Kidney (tissue), 14 donors: Measurements from ENCODE around the gene EOLA2. TPM values are rescaled to one million over a fixed set of nuclear protein-coding genes. Genes with fewer than 3 reads are reported as not detected.

Experiments
- DNase-seq, 5 donors: peaks; one replicate each; pipeline ENCODE4 v3.0.0-alpha.2; 2013 to 2020
- FAIRE-seq: peaks from 2 replicates; lab custom pipeline; 2012; peaks lifted over from hg19 to GRCh38; lab: Jason Lieb, UNC
- H3K27ac ChIP-seq, 2 donors: one replicate each; pipeline ENCODE4 v1.7.0; 2013; ENCODE audit warnings: low read depth in 2 of 2, low read length in 2 of 2, inconsistent platforms in 1 of 2
- H3K27me3 ChIP-seq: one replicate; pipeline ENCODE4 v1.7.1; 2013; ENCODE audit warnings: low read length, inconsistent platforms; ENCODE audit not compliant: control insufficient read depth, insufficient read depth
- H3K36me3 ChIP-seq, 3 donors: one replicate each; pipeline versions ENCODE4 v1.7.0 to v1.7.1; 2013; ENCODE audit warnings: low read length in 3 of 3, control low read depth in 1 of 3, inconsistent platforms in 1 of 3; ENCODE audit not compliant: insufficient read depth in 3 of 3, control insufficient read depth in 2 of 3
- H3K4me1 ChIP-seq, 3 donors: one replicate each; pipeline versions ENCODE4 v1.7.0 to v1.7.1; 2013; ENCODE audit warnings: low read length in 3 of 3, inconsistent platforms in 1 of 3, low read depth in 1 of 3; ENCODE audit not compliant: control insufficient read depth in 2 of 3, insufficient read depth in 2 of 3
- H3K4me3 ChIP-seq, 3 donors: one replicate each; pipeline versions ENCODE4 v1.7.0 to v1.8.1; 2013; ENCODE audit warnings: low read length in 3 of 3, control low read depth in 1 of 3, inconsistent platforms in 1 of 3
- H3K9ac ChIP-seq, 3 donors: one replicate each; pipeline versions ENCODE4 v1.7.0 to v1.7.1; 2013; ENCODE audit warnings: low read length in 3 of 3, control low read depth in 1 of 3, inconsistent platforms in 1 of 3
- H3K9me3 ChIP-seq, 3 donors: one replicate each; pipeline versions ENCODE4 v1.7.0 to v1.7.1; 2013; ENCODE audit warnings: low read length in 3 of 3, control low read depth in 1 of 3, inconsistent platforms in 1 of 3; ENCODE audit not compliant: control insufficient read depth in 2 of 3, insufficient read depth in 1 of 3
- intact Hi-C: fragments of 100-400 bp; cut with DNase I; formaldehyde crosslinking; loops from one replicate; pipeline ENCODE4 v1.11.1; 2022
- polyA plus RNA-seq: library from polyadenylated mRNA; stranded (reverse); fragments of 350-450 nt; fragmentation: Illumina TruSeq; extraction: RNeasy Lipid Tissue Mini Kit (QIAGEN cat#74804); gene quantifications from one replicate; pipeline ENCODE4 v1.2.3, GENCODE V29; 2014; ENCODE audit warnings: low read depth, low replicate concordance; ENCODE audit not compliant: insufficient read depth
- total RNA-seq: library from RNA; stranded (reverse); fragmentation: NEBNext Ultra II Directional; extraction: Animal tissue kit (Norgen Biotek cat#: 25700); gene quantifications from one replicate; pipeline ENCODE4 v1.2.1, GENCODE V29; 2021
- TF ChIP-seq, protein P1 (sequence below): IDR thresholded peaks from 3 replicates; pipeline ENCODE4 v1.5.1; 2012; ENCODE audit warnings: mild to moderate bottlenecking, moderate library complexity, borderline replicate concordance; ENCODE audit not compliant: insufficient read depth; ENCODE audit errors: extremely low read depth
- donor health status: control.
- donor health status: control.
- donor health status: control.
- donor health status: control.
- donor health status: control.
- donor health status: DM: yes; HTN: yes; CAD: no.
- donor health status: Normal renal cell carcinoma (clear cell type).

The EOLA2 gene
- total and polyA plus RNA-seq, 2 donors from 2014 or later: 30.3 to 33.7 TPM

- TF ChIP-seq, protein P1, sequence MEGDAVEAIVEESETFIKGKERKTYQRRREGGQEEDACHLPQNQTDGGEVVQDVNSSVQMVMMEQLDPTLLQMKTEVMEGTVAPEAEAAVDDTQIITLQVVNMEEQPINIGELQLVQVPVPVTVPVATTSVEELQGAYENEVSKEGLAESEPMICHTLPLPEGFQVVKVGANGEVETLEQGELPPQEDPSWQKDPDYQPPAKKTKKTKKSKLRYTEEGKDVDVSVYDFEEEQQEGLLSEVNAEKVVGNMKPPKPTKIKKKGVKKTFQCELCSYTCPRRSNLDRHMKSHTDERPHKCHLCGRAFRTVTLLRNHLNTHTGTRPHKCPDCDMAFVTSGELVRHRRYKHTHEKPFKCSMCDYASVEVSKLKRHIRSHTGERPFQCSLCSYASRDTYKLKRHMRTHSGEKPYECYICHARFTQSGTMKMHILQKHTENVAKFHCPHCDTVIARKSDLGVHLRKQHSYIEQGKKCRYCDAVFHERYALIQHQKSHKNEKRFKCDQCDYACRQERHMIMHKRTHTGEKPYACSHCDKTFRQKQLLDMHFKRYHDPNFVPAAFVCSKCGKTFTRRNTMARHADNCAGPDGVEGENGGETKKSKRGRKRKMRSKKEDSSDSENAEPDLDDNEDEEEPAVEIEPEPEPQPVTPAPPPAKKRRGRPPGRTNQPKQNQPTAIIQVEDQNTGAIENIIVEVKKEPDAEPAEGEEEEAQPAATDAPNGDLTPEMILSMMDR: no peak
- H3K9me3 ChIP-seq: no peaks in the 10 kb centered on the region
Measured at GRCh38 chrX:149908727-149909126, 29.6 kb downstream of the EOLA2 start.

DNA sequence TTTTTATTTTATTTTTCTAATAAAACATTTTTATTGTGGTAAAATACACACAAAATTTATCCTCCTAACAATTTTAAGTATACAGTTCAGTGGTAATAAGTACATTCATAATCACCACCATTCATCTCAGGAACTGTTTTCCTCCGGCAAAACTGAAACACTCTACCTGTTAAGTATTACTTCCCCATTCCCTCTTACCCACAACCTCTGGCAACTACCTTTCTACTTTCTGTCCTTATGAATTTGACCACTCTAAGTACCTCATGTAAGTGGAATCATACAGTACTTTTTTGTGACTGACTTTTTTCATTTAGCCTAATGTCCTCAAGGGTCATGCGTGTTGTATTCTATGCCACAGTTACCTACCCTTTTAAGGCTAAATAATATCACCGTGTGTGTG is 30.0 kb downstream of the EOLA2 start:
- FAIRE-seq: no peak
- intact Hi-C loops: no loop called here
- Histone ChIP-seq H3K27me3 (no peaks in the 10 kb centered on the region), H3K9me3 (no peaks in the 10 kb centered on the region), H3K36me3 (no peaks in the 10 kb centered on the region), H3K9ac (no peak overlapping the region), H3K27ac (no peak overlapping the region), H3K4me3 (no peak overlapping the region), H3K4me1 (no peaks in the 10 kb centered on the region)
- no peak for DNase-seq
- TF ChIP-seq, protein P1: no peak

More at GRCh38 chrX:149908727-149909126, 29.6 kb downstream of the EOLA2 start:
- H3K36me3 ChIP-seq: no peaks in the 10 kb centered on the region
- no peaks in the 10 kb centered on the region for H3K4me1 ChIP-seq
- no peak overlapping the region for H3K9ac ChIP-seq
- no peak for DNase-seq
- H3K27me3 ChIP-seq: no peaks in the 10 kb centered on the region
- intact Hi-C loops: no loop called here
- no peak overlapping the region for H3K27ac ChIP-seq
- no peak for FAIRE-seq
- H3K4me3 ChIP-seq: no peak overlapping the region

- Histone ChIP-seq H3K9me3 (no peaks in the 10 kb centered on the region), H3K9ac (no peak overlapping the region), H3K4me1 (no peaks in the 10 kb centered on the region), H3K27me3 (no peaks in the 10 kb centered on the region), H3K4me3 (peak overlapping the region; percentile 23 to 45 (median 35)), H3K36me3 (no peaks in the 10 kb centered on the region), H3K27ac (no peak overlapping the region)
- TF ChIP-seq, protein P1: no peak
- FAIRE-seq (no peak), DNase-seq (peak in 2 of 5 donors; percentile 26 to 42)
- intact Hi-C loops: no loop called here
Measured at GRCh38 chrX:149903889-149904748, 34.2 kb downstream of the EOLA2 start.
